ENCODE data around the gene EIF1. TPM values are rescaled to one million over a fixed set of nuclear protein-coding genes. Genes with fewer than 3 reads are reported as not detected.

EIF1 gene
- total and polyA plus RNA-seq, 9 donors = 270 to 1,340 (median 813) TPM

DNA sequence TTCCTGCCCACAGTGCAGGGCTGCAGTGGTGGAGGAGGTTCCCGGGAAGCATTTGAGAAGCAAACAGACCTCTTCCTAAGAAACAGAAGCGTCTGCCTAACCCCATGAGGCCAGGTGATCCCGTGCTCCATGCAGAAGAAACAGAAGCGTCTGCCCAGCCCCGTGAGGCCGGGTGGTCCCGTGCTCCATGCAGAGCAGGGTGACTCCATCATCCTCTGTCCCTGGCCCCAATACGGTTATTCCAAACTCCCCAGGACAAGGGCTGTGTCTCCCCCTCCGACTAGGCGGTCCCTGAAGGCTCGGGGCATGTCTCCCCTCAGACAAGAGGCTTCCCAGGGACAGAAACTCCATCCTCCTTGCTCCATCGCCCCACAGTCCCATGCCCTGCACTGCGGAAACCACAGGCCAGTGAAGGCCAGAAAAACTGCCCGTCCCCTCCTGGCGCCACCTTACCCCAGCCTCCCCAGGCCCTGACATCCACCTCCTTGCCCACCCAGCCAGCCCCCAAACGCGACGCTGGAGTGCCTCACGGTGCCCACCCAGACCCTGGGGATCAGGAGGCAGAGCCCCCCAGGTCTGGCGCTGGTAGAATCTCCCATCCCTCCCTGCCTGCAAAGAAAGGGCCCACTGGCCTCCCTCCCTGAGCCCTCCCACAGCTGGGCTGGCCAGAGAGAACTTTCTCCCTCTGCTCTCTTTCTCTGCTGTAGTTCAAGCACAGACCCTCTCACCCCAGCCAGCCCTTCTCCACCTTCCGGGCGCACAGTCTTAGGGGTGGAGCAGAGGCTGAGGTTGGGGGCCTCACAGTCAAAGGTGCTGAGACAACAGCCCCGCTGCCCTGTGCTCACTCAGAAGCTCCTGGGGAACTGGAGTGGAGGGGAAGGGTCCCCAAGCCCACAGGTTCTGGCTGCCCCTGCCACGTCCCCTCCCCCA lies 33.7 kb upstream of the EIF1 start:
- WGBS, 3 donors = 76 to 77% (median 76%) methylated on average over 24 of the region's 24 CpGs
- intact Hi-C loops (cut with DNase I) = loop anchor here in 3 of 4 donors (5.0 to 10.0 kb wide), 3 partner anchors 108 to 748 kb away; no protein-coding TSS in a partner anchor
- TF ChIP-seq, protein P1, sequence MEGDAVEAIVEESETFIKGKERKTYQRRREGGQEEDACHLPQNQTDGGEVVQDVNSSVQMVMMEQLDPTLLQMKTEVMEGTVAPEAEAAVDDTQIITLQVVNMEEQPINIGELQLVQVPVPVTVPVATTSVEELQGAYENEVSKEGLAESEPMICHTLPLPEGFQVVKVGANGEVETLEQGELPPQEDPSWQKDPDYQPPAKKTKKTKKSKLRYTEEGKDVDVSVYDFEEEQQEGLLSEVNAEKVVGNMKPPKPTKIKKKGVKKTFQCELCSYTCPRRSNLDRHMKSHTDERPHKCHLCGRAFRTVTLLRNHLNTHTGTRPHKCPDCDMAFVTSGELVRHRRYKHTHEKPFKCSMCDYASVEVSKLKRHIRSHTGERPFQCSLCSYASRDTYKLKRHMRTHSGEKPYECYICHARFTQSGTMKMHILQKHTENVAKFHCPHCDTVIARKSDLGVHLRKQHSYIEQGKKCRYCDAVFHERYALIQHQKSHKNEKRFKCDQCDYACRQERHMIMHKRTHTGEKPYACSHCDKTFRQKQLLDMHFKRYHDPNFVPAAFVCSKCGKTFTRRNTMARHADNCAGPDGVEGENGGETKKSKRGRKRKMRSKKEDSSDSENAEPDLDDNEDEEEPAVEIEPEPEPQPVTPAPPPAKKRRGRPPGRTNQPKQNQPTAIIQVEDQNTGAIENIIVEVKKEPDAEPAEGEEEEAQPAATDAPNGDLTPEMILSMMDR (IDR thresholded peaks at IDR 0.05) = no peak
- no peak for TF ChIP-seq EP300 (IDR thresholded peaks at IDR 0.05)
- no peak for TF ChIP-seq POLR2A (IDR thresholded peaks at IDR 0.05)
- H3K4me3 ChIP-seq = no peak overlapping the region
- H3K27ac ChIP-seq = no peak overlapping the region
- H3K27me3 ChIP-seq = no peaks in the 10 kb centered on the region
- no peaks in the 10 kb centered on the region for H3K36me3 ChIP-seq
- no peak for DNase-seq
- no peaks in the 10 kb centered on the region for H3K4me1 ChIP-seq (ENCODE audit: insufficient read depth)
- H3K9me3 ChIP-seq = no peaks in the 10 kb centered on the region

DNA sequence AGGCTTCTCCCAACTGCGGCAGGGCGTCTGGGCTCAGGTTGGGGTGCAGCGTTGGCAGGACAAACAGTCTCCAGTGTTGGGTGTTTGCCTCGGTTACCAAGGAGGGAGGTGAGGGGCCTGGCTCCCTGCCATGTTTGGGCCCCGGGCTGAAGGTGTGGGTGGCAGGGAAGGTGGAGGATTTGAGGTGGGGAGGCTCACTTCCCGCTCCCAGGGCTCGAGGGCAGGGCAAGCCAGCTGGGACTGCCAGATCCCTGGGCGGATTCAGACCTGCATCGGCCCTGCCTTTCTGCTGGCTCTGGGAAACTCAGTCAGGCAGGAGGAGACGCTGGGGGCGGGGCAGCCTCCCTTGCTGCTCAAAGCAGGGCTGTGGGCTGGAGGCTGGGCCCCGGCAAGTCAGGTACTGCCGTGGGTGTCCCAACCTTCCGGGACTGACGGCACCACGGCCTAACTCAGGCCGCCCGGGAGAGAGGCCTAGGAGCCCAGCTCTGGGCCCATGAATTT lies 33.0 kb upstream of the EIF1 start:
- Histone ChIP-seq H3K27ac (no peak overlapping the region), H3K4me3 (no peak overlapping the region), H3K4me1 (ENCODE audit: insufficient read depth) (no peaks in the 10 kb centered on the region), H3K9me3 (no peaks in the 10 kb centered on the region), H3K36me3 (no peaks in the 10 kb centered on the region), H3K27me3 (no peaks in the 10 kb centered on the region)
- intact Hi-C loops (cut with DNase I) = loop anchor here in 3 of 4 donors (5.0 to 10.0 kb wide), 3 partner anchors 108 to 748 kb away; no protein-coding TSS in a partner anchor
- WGBS, 3 donors = 43 to 45% (median 43%) methylated on average over 17 to 18 of the region's 18 CpGs
- peak in 1 of 5 donors; percentile 71 for DNase-seq
- TF ChIP-seq EP300 (IDR thresholded peaks at IDR 0.05) (no peak), POLR2A (IDR thresholded peaks at IDR 0.05) (no peak)
- TF ChIP-seq, protein P1 (IDR thresholded peaks at IDR 0.05) = no peak

DNA sequence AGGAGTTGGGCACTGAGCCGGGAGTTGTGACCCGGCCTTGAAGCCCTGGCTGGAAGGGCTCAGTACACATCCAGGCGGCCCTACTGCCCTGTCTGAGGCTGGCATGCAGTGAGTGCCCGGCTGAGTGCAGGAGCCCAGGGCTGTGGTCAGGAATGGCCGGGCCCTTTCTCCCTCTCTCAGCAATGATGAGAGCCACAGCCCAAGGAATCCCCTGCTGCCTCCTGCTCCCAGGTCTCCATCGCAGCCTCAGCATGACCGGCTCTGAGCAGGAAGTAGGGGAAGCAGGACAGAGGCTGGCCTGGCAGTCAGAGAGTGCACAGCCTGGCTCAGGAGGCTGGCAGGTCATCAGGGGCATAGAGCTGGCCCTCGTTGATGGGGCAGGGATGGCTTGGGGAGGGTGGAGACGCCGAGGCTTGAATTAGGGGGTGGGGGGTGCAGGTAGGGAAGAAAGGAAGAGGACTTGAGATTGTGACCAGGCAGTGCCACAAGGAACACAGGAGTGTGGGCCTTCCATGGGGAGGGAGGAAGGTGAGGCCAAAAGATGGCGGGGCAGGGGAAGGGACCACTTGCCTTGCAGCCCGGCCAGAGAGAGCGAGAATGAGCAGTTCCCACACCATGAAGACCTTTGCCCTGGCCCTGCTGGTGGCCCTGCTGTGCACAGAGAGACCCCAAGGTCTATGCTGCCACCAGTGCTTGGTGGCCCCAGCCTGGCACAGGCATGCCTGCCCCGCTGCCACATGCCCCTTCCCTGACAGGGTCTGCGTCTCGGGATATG lies 32.2 kb upstream of the EIF1 start:
- TF ChIP-seq, protein P1 (IDR thresholded peaks at IDR 0.05) = no peak
- TF ChIP-seq POLR2A (IDR thresholded peaks at IDR 0.05) (no peak), EP300 (IDR thresholded peaks at IDR 0.05) (no peak)
- DNase-seq = no peak
- H3K27ac ChIP-seq = no peak overlapping the region
- H3K36me3 ChIP-seq = no peaks in the 10 kb centered on the region
- no peaks in the 10 kb centered on the region for H3K9me3 ChIP-seq
- H3K4me3 ChIP-seq = no peak overlapping the region
- no peaks in the 10 kb centered on the region for H3K4me1 ChIP-seq (ENCODE audit: insufficient read depth)
- H3K27me3 ChIP-seq = no peaks in the 10 kb centered on the region
- 85 to 93% (median 90%) methylated on average over 16 of the region's 16 CpGs for WGBS, 3 donors
- intact Hi-C loops (cut with DNase I) = loop anchor here in 3 of 4 donors (5.0 to 10.0 kb wide), 3 partner anchors 109 to 749 kb away; no protein-coding TSS in a partner anchor

DNA sequence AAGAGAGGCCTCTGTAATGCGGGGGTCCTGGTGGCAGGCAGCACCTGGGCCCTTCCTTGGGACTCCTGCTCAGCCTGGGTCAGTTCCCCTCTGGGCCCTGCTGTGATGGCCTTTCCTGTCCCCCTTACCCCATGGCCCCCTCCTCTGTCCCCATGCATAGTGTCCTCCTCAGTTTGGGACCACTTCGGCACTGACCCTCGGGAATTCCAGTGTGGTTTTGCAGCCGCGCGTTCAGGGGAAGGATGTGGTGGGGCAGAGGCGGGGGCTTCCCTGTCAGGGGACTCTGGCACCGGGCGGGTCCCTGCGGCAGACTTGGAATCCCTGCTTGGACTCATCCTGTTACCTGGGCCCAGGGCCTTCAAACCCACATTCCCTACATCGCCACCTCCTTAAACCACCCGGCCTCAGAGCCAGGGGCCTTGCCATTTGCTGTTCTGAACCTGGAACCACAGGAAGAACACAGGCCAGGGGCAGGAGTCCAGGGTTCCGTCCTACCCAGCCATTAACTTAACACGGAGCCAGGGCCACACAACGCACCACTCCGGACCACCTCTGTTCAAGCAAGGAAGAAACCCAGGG lies 31.4 kb upstream of the EIF1 start:
- intact Hi-C loops (cut with DNase I) = loop anchor here in 3 of 4 donors (5.0 to 10.0 kb wide), 3 partner anchors 110 to 750 kb away; no protein-coding TSS in a partner anchor
- WGBS, 3 donors = 74 to 84% (median 74%) methylated on average over 16 of the region's 16 CpGs
- no peaks in the 10 kb centered on the region for H3K36me3 ChIP-seq
- no peak overlapping the region for H3K4me3 ChIP-seq
- no peak for DNase-seq
- H3K27ac ChIP-seq = no peak overlapping the region
- no peaks in the 10 kb centered on the region for H3K27me3 ChIP-seq
- H3K9me3 ChIP-seq = no peaks in the 10 kb centered on the region
- H3K4me1 ChIP-seq (ENCODE audit: insufficient read depth) = no peaks in the 10 kb centered on the region
- TF ChIP-seq EP300 (IDR thresholded peaks at IDR 0.05) (no peak), POLR2A (IDR thresholded peaks at IDR 0.05) (no peak)
- TF ChIP-seq, protein P1 (IDR thresholded peaks at IDR 0.05) = no peak
